PC-3 (cell line): Measurements from ENCODE around the gene AKIRIN2. TPM values are rescaled to one million over a fixed set of nuclear protein-coding genes. Genes with fewer than 3 reads are reported as not detected.

Source experiments
- ATAC-seq: fragments of 200-7000 bp; cut with Tn5 transposase; 2 replicates; pipeline ENCODE4 v1.9.1; 2020; ENCODE audit warnings: mild to moderate bottlenecking, moderate library complexity
- BruUV-seq: library from RNA; stranded (reverse); fragments of 400-500 nt; replicated peaks from 2 replicates; lab custom pipeline; 2021; lab: Mats Ljungman, UMichigan
- CTCF ChIA-PET: fragments of 300-600 bp; sonication (Branson Sonifier 250); formaldehyde crosslinking; loops from one replicate; lab custom pipeline; 2022; ENCODE audit warnings: antibody characterized with exemption; lab: Charles Lee
- POLR2A ChIA-PET: fragments of 300-600 bp; sonication (Branson Sonifier 250); formaldehyde crosslinking; loops from one replicate; lab custom pipeline; 2022; ENCODE audit warnings: antibody characterized with exemption; ENCODE audit not compliant: unreplicated experiment; lab: Charles Lee
- DNase-seq: peaks from one replicate; pipeline ENCODE4 v3.0.0-alpha.2; 2015
- H2AFZ ChIP-seq: fragments of 300-600 bp; sonication (generic); 2 replicates; pipeline ENCODE4 v1.6.0; 2016; ENCODE audit warnings: antibody characterized with exemption, low read length
- H3F3A ChIP-seq: fragments of 300-600 bp; sonication (generic); one replicate; pipeline ENCODE4 v1.6.0; 2017; ENCODE audit warnings: antibody characterized with exemption, low read length, control low read depth, mild to moderate bottlenecking; ENCODE audit not compliant: unreplicated experiment
- H3K27ac ChIP-seq: fragments of 300-600 bp; sonication (generic); 2 replicates; pipeline ENCODE4 v1.5.1; 2016; ENCODE audit warnings: mild to moderate bottlenecking, low read length
- H3K27me3 ChIP-seq: fragments of 300-600 bp; sonication (generic); 2 replicates; pipeline ENCODE4 v1.6.1; 2016; ENCODE audit warnings: low read length, mixed read lengths
- H3K36me3 ChIP-seq: fragments of 300-600 bp; sonication (generic); 2 replicates; pipeline ENCODE4 v1.6.1; 2016; ENCODE audit warnings: low read depth, mixed run types, low read length, mixed read lengths
- H3K4me1 ChIP-seq: fragments of 300-600 bp; sonication (generic); 2 replicates; pipeline ENCODE4 v1.5.1; 2016; ENCODE audit warnings: low read length; ENCODE audit not compliant: insufficient read depth
- H3K4me2 ChIP-seq: fragments of 300-600 bp; sonication (generic); 2 replicates; pipeline ENCODE4 v1.6.0; 2016; ENCODE audit warnings: low read length
- H3K4me3 ChIP-seq: fragments of 300-600 bp; sonication (generic); 2 replicates; pipeline ENCODE4 v1.5.1; 2016; ENCODE audit warnings: mild to moderate bottlenecking, low read length, mixed read lengths
- H3K79me2 ChIP-seq: fragments of 300-600 bp; sonication (generic); 2 replicates; pipeline ENCODE4 v1.6.1; 2017; ENCODE audit warnings: low read length, mixed read lengths
- H3K9ac ChIP-seq: fragments of 300-600 bp; sonication (generic); 2 replicates; pipeline ENCODE4 v1.6.0; 2016; ENCODE audit warnings: mild to moderate bottlenecking, low read length
- H3K9me2 ChIP-seq: fragments of 300-600 bp; sonication (generic); replicated peaks from 2 replicates; pipeline ENCODE4 v1.6.1; 2016; ENCODE audit warnings: mixed run types, low read length, mixed read lengths
- H3K9me3 ChIP-seq: fragments of 300-600 bp; sonication (generic); 2 replicates; pipeline ENCODE4 v1.6.1; 2016; ENCODE audit warnings: low read length, mixed read lengths
- H4K20me1 ChIP-seq: fragments of 300-600 bp; sonication (generic); 2 replicates; pipeline ENCODE4 v1.6.1; 2016; ENCODE audit warnings: low read length, mixed read lengths
- EZH2 ChIP-seq: fragments of 300-600 bp; sonication (generic); IDR thresholded peaks from one replicate; pipeline ENCODE4 v1.6.1; 2017; ENCODE audit warnings: antibody characterized with exemption, mild to moderate bottlenecking, low read length; ENCODE audit not compliant: unreplicated experiment
- EZH2phosphoT487 ChIP-seq: fragments of 300-600 bp; sonication (generic); IDR thresholded peaks from 2 replicates; pipeline ENCODE4 v1.6.1; 2018; ENCODE audit warnings: mild to moderate bottlenecking, antibody characterized with exemption, low read length, borderline replicate concordance
- intact Hi-C: fragments of 100-400 bp; cut with micrococcal nuclease; formaldehyde crosslinking; loops from 2 replicates; pipeline ENCODE4 v1.9.0; 2023
- total RNA-seq: library from RNA; depleted of rRNA; stranded (reverse); fragments of >200 nt; gene quantifications from 2 replicates; pipeline ENCODE4 v1.2.3, GENCODE V29; 2014
- TF ChIP-seq, protein P1 (sequence below): fragments of 300-600 bp; sonication (generic); conservative IDR thresholded peaks from 2 replicates; pipeline ENCODE4 v1.5.1; 2017; ENCODE audit warnings: antibody characterized with exemption, low read depth, mild to moderate bottlenecking, low read length

The AKIRIN2 gene
- total RNA-seq, 1 experiment from 2014 or later, result 15.1 TPM

DNA sequence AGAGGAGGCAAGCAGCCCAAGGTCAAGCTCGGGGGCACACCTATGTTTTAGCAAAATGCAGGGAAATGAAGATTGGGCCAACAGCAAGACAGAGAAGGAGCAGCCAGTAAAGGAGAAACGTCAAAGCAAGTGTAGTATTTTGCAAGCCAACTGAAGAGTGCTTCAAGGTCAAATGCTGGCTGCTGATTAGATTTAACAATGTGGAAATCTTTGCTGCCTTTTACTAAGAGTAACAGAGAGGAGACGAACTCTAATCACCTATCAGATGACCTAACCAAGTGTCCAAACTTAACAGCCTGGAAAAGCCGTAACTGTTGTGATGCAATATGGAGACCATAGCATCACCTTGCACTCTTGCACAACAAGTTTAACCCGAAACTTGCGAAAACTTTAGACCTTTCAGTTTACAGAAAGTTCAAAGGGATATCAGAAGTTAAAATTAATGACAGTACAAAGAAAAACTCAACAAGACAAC, 30.4 kb downstream of the AKIRIN2 start:
- Histone ChIP-seq H3K9me3 (no peaks in the 10 kb centered on the region), H3K9me2 (no peaks in the 10 kb centered on the region), H2AFZ (no peak overlapping the region), H3K36me3 (peaks cover 15% of the 10 kb centered on the region), H3K79me2 (no peaks in the 10 kb centered on the region), H3K27ac (no peak overlapping the region), H3K4me2 (no peak overlapping the region), H3K27me3 (no peaks in the 10 kb centered on the region), H3F3A (no peaks in the 10 kb centered on the region), H4K20me1 (no peaks in the 10 kb centered on the region), H3K9ac (no peak overlapping the region), H3K4me3 (no peak overlapping the region), H3K4me1 (no peaks in the 10 kb centered on the region)
- no TSS peak for BruUV-seq
- POLR2A ChIA-PET, result no interaction called here
- TF ChIP-seq, protein P1, sequence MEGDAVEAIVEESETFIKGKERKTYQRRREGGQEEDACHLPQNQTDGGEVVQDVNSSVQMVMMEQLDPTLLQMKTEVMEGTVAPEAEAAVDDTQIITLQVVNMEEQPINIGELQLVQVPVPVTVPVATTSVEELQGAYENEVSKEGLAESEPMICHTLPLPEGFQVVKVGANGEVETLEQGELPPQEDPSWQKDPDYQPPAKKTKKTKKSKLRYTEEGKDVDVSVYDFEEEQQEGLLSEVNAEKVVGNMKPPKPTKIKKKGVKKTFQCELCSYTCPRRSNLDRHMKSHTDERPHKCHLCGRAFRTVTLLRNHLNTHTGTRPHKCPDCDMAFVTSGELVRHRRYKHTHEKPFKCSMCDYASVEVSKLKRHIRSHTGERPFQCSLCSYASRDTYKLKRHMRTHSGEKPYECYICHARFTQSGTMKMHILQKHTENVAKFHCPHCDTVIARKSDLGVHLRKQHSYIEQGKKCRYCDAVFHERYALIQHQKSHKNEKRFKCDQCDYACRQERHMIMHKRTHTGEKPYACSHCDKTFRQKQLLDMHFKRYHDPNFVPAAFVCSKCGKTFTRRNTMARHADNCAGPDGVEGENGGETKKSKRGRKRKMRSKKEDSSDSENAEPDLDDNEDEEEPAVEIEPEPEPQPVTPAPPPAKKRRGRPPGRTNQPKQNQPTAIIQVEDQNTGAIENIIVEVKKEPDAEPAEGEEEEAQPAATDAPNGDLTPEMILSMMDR, result no peak
- TF ChIP-seq EZH2phosphoT487 (no peak), EZH2 (no peak)
- ATAC-seq (no peak), DNase-seq (no peak)
- intact Hi-C loops, result no loop called here
- CTCF ChIA-PET, result no interaction called here

DNA sequence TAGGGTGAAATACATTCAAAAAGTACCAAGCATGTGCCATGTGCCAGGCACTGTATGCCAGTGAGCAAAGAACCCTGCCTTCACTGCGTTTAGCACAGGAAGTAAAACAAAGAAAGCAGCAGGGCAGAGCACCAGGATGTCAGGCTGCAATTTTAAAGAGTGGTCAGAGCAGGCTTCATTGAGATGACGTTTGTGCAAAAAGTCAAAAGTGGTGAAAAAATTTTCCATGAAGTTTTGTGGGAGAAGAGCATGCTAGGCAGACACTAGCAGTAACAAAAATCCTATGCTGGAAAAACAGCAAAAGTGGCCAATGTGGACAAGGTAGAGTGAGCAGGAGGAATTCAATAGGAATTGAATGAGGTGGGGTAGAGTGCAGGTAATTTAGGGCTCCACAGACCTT, 31.3 kb downstream of the AKIRIN2 start:
- no peaks in the 10 kb centered on the region for H3K9me3 ChIP-seq
- TF ChIP-seq EZH2phosphoT487 (no peak), EZH2 (no peak)
- TF ChIP-seq, protein P1, result no peak
- H3F3A ChIP-seq, result no peaks in the 10 kb centered on the region
- H2AFZ ChIP-seq, result no peak overlapping the region
- no peak overlapping the region for H3K27ac ChIP-seq
- H4K20me1 ChIP-seq, result no peaks in the 10 kb centered on the region
- peaks cover 13% of the 10 kb centered on the region for H3K36me3 ChIP-seq
- ChIA-PET CTCF (no interaction called here), POLR2A (no interaction called here)
- H3K4me1 ChIP-seq, result no peaks in the 10 kb centered on the region
- no peak overlapping the region for H3K4me3 ChIP-seq
- H3K27me3 ChIP-seq, result no peaks in the 10 kb centered on the region
- H3K4me2 ChIP-seq, result no peak overlapping the region
- no peak overlapping the region for H3K9ac ChIP-seq
- no peaks in the 10 kb centered on the region for H3K79me2 ChIP-seq
- ATAC-seq, result no peak
- DNase-seq, result no peak
- intact Hi-C loops, result no loop called here
- no peaks in the 10 kb centered on the region for H3K9me2 ChIP-seq
- BruUV-seq, result no TSS peak

DNA sequence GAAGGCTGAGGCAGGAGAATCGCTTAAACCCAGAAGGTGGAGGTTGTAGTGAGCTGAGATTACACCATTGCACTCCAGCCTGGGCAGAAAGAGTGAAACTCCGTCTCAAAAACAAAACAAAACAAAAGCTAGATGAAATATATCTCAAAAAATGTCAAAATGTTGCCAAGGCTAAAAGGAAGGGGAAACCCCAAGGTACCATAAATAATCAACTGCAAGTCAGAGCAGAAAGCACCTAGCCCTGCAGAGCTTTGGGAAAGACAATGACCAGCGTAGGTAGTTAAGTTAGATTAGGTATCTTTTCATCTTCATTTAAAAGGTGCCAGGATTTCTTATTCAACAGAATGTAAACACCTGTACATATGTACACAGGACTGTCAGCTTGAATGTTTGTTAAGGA, 33.0 kb downstream of the AKIRIN2 start:
- H3K9me2 ChIP-seq, result no peaks in the 10 kb centered on the region
- H2AFZ ChIP-seq, result no peak overlapping the region
- no peak for TF ChIP-seq EZH2phosphoT487
- ATAC-seq (no peak), DNase-seq (no peak)
- ChIA-PET POLR2A (no interaction called here), CTCF (no interaction called here)
- H4K20me1 ChIP-seq, result no peaks in the 10 kb centered on the region
- H3K27ac ChIP-seq, result no peak overlapping the region
- H3F3A ChIP-seq, result no peaks in the 10 kb centered on the region
- no TSS peak for BruUV-seq
- H3K9ac ChIP-seq, result no peak overlapping the region
- no peaks in the 10 kb centered on the region for H3K9me3 ChIP-seq
- intact Hi-C loops, result no loop called here
- H3K27me3 ChIP-seq, result no peaks in the 10 kb centered on the region
- no peak overlapping the region for H3K4me2 ChIP-seq
- H3K4me3 ChIP-seq, result no peak overlapping the region
- no peaks in the 10 kb centered on the region for H3K4me1 ChIP-seq
- no peaks in the 10 kb centered on the region for H3K79me2 ChIP-seq
- H3K36me3 ChIP-seq, result peaks cover 3% of the 10 kb centered on the region
